ENCODE data around the gene GAPDHS.
A peak's percentile ranks its signal among the peaks of the same experiment; 100 is the strongest.

Gene GAPDHS

DNA sequence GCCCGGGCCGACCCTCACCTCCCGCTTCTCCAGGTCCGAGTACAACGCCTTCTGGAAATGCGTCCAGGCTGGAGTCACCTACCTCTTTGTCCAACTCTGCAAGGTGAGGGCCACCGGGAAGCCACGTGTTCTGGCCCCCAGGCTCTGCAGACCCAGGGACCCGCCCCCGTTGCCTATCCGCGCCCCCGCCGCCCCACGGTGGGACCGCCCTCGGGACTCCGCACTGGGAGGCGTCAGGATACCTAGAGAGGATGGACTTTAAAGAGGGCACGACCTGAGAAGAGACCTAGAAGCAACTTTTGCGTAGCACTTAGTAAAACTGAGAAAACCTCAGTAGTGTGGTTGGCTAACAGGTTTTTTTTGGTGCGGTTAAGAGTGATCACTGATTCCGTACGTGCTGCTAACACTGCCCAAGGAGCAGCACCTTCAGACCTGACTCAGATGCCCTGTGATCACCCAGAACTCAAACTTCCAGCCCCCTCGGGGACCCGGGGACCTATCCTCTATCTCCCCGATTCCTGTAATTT lies 12.7 kb downstream of the GAPDHS start:
- no peak for FAIRE-seq
- TF ChIP-seq, protein P1, sequence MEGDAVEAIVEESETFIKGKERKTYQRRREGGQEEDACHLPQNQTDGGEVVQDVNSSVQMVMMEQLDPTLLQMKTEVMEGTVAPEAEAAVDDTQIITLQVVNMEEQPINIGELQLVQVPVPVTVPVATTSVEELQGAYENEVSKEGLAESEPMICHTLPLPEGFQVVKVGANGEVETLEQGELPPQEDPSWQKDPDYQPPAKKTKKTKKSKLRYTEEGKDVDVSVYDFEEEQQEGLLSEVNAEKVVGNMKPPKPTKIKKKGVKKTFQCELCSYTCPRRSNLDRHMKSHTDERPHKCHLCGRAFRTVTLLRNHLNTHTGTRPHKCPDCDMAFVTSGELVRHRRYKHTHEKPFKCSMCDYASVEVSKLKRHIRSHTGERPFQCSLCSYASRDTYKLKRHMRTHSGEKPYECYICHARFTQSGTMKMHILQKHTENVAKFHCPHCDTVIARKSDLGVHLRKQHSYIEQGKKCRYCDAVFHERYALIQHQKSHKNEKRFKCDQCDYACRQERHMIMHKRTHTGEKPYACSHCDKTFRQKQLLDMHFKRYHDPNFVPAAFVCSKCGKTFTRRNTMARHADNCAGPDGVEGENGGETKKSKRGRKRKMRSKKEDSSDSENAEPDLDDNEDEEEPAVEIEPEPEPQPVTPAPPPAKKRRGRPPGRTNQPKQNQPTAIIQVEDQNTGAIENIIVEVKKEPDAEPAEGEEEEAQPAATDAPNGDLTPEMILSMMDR (IDR thresholded peaks at IDR 0.05; ENCODE audit: insufficient read depth, missing control alignments), result no peak
- DNase-seq (ENCODE audit: insufficient read length, low spot score), result no peak

DNA sequence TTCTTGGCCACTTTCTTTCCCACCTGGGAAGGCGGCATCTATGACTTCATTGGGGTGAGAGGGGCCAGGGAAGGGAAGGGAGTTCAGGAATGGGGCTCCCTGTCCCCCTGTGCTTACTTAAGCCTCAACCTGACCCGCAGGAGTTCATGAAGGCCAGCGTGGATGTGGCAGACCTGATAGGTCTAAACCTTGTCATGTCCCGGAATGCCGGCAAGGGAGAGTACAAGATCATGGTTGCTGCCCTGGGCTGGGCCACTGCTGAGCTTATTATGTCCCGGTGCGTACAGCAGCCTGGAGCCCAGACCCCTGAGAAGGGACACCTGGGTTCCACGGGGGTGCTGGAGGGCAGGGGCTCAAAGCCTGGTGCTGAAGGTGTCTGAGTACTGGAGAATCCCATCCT lies 13.3 kb downstream of the GAPDHS start:
- no peak for FAIRE-seq

DNA sequence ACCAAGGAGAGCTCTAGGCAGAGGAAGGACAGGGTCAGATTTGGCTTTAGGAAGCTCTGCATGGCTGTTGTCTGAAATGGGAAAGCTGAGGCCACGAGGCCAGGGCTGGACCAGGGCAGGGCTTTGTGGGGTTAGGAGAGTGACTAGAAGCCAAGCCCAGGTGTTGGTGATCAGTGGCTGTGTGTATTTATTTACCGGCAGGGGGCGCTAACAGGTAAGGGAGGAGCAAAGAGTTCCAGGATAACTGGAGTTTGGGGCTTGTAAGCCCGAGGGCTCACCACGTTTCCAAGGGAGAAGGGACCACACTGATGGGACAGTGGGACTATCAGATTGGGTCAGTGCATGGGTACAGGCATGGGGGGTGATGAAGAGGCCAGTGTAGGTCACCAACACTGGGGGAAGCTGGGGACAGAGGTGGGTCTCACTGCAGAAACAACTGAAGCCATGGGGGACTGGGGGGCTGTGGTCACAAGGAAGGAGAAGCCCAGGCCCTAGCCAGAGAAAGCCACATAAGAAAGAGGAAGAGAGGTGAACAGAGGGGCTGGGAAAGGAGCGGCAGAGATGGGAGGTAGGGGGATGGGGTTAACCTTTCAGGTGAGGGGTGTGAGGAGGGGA lies 16.0 kb downstream of the GAPDHS start:
- FAIRE-seq (no peak), DNase-seq (ENCODE audit: insufficient read length, low spot score) (peak; percentile 96)
- TF ChIP-seq, protein P1 (IDR thresholded peaks at IDR 0.05; ENCODE audit: insufficient read depth, missing control alignments), result peak; percentile 73

More for the DNA sequence above, 13.3 kb downstream of the GAPDHS start:
- no peak for DNase-seq (ENCODE audit: insufficient read length, low spot score)
- TF ChIP-seq, protein P1 (IDR thresholded peaks at IDR 0.05; ENCODE audit: insufficient read depth, missing control alignments), result no peak

DNA sequence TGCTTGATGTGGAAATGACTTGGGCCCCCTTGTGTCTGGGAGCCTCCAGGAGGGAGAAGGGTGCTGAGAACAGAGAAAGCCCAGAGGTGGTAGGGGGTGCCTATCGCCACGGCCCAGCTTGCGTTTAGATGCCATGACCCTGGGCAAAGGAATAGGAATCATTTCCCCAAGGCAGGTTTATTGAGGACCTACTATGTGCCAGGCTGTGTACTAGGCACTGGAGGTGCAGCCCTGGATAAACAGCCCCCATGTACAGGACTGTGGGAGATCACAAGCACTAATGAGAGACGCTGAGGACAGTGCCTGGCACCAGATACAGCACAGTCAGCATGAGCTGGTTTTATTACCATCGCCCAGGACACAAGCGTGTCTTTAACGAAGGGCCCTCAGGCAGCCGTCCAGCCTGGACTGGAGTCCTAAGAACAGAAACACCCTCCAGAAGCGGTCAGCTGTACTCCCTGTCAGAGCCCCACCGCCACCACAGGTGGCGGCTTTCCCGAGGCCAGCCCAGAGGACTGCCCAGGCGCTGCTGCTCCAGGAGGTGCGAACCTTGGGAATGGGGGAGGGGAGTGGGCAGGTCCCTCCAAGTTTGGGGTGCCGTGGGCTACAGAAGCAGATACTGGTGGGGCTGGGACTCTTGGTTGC lies 16.7 kb downstream of the GAPDHS start:
- TF ChIP-seq, protein P1 (IDR thresholded peaks at IDR 0.05; ENCODE audit: insufficient read depth, missing control alignments), result no peak
- DNase-seq (ENCODE audit: insufficient read length, low spot score) (no peak), FAIRE-seq (no peak)

DNA sequence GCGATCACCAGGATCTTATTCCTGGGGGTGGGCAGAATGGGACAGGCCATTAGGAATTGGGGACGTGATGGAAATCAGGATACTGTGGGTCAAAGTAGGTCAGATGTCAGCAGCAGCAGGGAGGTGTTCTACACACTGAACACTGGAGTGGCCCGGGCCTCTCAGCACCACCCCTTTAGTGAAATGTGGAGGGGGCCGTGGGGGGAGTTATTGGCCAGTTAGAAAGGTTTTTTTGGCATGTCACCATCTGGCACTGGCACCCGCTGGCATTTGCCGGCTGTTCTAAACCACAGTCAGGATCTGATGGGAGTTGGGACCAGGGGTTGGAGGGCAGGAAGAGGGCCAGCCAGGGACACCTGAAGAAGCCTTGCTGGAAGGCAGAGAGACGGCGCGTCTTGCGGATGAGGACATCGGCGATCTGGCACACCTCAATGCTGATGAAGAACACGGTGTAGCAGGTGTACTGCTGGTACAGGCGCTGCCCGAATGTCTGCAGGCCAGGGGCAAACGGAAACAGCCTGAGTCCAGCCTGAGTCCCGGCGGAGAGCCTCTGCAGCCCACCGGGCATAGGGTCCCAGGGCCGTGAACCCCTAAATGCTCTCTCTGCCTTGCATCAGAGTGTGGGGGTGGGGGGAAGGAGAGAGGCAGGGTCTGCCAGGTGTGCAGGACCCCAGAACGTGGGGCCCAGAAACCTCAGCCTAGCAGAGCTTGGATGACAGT lies 18.0 kb downstream of the GAPDHS start:
- no peak for DNase-seq (ENCODE audit: insufficient read length, low spot score)
- FAIRE-seq, result no peak
- TF ChIP-seq, protein P1 (IDR thresholded peaks at IDR 0.05; ENCODE audit: insufficient read depth, missing control alignments), result no peak

DNA sequence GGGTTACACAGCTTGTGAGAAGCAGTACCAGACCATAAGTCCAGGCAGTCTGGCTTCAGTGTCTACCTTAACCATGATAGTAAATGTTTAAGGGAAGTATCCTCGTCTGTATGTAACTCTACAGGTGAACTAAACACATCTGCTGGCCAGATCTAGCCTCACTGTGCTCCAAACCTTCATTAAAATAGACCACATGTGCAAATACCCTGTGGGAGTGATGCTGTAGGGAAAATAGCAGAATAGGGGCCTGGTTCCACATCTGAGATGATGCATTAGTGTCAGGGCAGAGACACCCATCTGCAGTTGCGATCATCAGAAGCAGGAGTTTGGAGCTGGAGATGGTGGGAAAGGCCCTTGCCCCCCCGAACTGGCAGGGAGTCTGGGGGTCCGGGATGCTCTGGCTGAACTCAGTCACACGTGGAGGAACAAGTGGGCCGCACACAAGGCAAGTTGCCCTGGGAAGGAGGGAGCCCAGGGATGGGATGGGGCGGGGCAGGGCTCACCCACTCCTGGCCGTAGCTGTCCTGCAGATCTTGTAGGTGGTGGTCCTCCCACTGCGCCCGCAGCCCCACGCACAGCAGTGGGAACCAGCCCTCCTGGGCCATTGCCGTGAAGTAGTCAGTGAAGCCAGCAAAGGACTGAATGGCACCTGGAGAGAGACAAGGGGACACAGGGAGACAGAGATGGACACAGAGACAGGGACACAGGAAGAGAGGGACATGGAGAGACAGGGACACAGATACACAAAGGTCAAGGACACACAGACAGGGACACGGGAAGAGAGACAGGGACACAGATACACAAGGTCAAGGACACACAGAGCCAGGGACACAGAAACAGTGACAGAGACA lies 19.5 kb downstream of the GAPDHS start:
- TF ChIP-seq, protein P1 (IDR thresholded peaks at IDR 0.05; ENCODE audit: insufficient read depth, missing control alignments), result no peak
- DNase-seq (ENCODE audit: insufficient read length, low spot score) (no peak), FAIRE-seq (no peak)
